Measurements from ENCODE around the gene KRTAP5-1.

GRCh38 chr11:1544536-1544935, 40.5 kb downstream of the KRTAP5-1 start:
- TF ChIP-seq TAF1 (IDR thresholded peaks at IDR 0.05; ENCODE audit: low read depth, low read length) (no peak), POLR2A (IDR thresholded peaks at IDR 0.05; ENCODE audit: low read depth, low read length) (no peak)

Data from GM12891 (cell line).